CD4-positive, alpha-beta T cell (primary cell): ENCODE data around the gene RILPL1. TPM values are rescaled to one million over a fixed set of nuclear protein-coding genes. Genes with fewer than 3 reads are reported as not detected.

Experiments used
- ATAC-seq: fragments of 200-7000 bp; cut with Tn5 transposase; one replicate; pipeline ENCODE4 v1.10.0; 2022; ENCODE audit warnings: mild to moderate bottlenecking; ENCODE audit not compliant: poor library complexity
- CTCF ChIA-PET: fragments of 350-600 bp; sonication (Branson Sonifier 250); formaldehyde crosslinking; loops from one replicate; lab custom pipeline; 2021; ENCODE audit warnings: antibody characterized with exemption, inconsistent platforms; lab: Charles Lee
- POLR2A ChIA-PET: fragments of 350-600 bp; sonication (Branson Sonifier 250); formaldehyde crosslinking; loops from one replicate; lab custom pipeline; 2021; ENCODE audit warnings: antibody characterized with exemption, inconsistent platforms; lab: Charles Lee
- DNase-seq, 14 experiments: peaks; one replicate each; pipeline ENCODE4 v3.0.0-alpha.2; 2013 to 2020; ENCODE audit warnings: mixed read lengths in 2 of 14
- H3K27ac ChIP-seq, 2 donors: one replicate each; pipeline versions ENCODE4 v1.5.1 to v1.7.0; 2013; ENCODE audit warnings: low read length in 2 of 2, low read depth in 1 of 2, mild to moderate bottlenecking in 1 of 2
- H3K27me3 ChIP-seq, 2 experiments: 1 replicate in 1 of 2; 2 replicates in 1 of 2; pipeline versions ENCODE4 v1.6.1 to v1.7.0; 2013; ENCODE audit warnings: low read length in 2 of 2, control low read depth in 1 of 2, mild to moderate bottlenecking in 1 of 2, moderate library complexity in 1 of 2; ENCODE audit not compliant: insufficient read depth in 2 of 2, control insufficient read depth in 1 of 2
- H3K36me3 ChIP-seq: one replicate; pipeline ENCODE4 v1.6.1; 2013; ENCODE audit warnings: low read length, control low read depth; ENCODE audit not compliant: insufficient read depth
- H3K4me1 ChIP-seq: one replicate; pipeline ENCODE4 v1.6.1; 2013; ENCODE audit warnings: low read length, control low read depth; ENCODE audit not compliant: insufficient read depth
- H3K4me3 ChIP-seq: one replicate; pipeline ENCODE4 v1.5.1; 2013; ENCODE audit warnings: mild to moderate bottlenecking, low read length, moderate library complexity
- H3K9me3 ChIP-seq, 2 experiments: 1 replicate in 1 of 2; 2 replicates in 1 of 2; pipeline versions ENCODE4 v1.6.1 to v1.7.0; 2013; ENCODE audit warnings: low read length in 2 of 2, mild to moderate bottlenecking in 2 of 2, control low read depth in 1 of 2, moderate library complexity in 1 of 2; ENCODE audit not compliant: control insufficient read depth in 1 of 2, insufficient read depth in 1 of 2
- H3K27ac Mint-ChIP-seq: one replicate; pipeline ENCODE4 v1.8.0; 2020; ENCODE audit warnings: mixed read lengths
- H3K27me3 Mint-ChIP-seq: one replicate; pipeline ENCODE4 v1.8.0; 2021; ENCODE audit warnings: mixed read lengths
- H3K36me3 Mint-ChIP-seq: one replicate; pipeline ENCODE4 v1.8.0; 2021; ENCODE audit warnings: low read depth, mixed read lengths
- H3K4me1 Mint-ChIP-seq: one replicate; pipeline ENCODE4 v1.8.0; 2021; ENCODE audit warnings: low read depth, mixed read lengths
- H3K4me3 Mint-ChIP-seq: one replicate; pipeline ENCODE4 v1.8.0; 2020; ENCODE audit warnings: mild to moderate bottlenecking, mixed read lengths
- H3K9me3 Mint-ChIP-seq: one replicate; pipeline ENCODE4 v1.8.0; 2020; ENCODE audit warnings: mixed read lengths
- CTCF ChIP-seq: fragments of 200-600 bp; IDR thresholded peaks from one replicate; pipeline ENCODE4 v1.8.0; 2022; ENCODE audit warnings: antibody characterized with exemption, mild to moderate bottlenecking
- intact Hi-C, 2 experiments: fragments of 100-400 bp; cut with DNase I in 1 of 2; cut with micrococcal nuclease in 1 of 2; formaldehyde crosslinking; loops; one replicate each; pipeline versions ENCODE4 v1.15.1 to v1.9.0; 2023 to 2025; cut with DNase I, micrococcal nuclease
- total RNA-seq, 174 experiments: library from RNA in 2 of 174; stranded (reverse) in 2 of 174; gene quantifications; one replicate each; pipeline ENCODE4 v1.2.3 and lab custom pipeline; 2021 to 2026

The RILPL1 gene
- total RNA-seq, 2 experiments from 2014 or later, result 3.3 to 3.4 TPM

GRCh38 chr12:123489580-123489979 lies 43.9 kb downstream of the RILPL1 start:
- Mint-ChIP-seq H3K9me3 (no peaks in the 10 kb centered on the region), H3K4me3 (no peak overlapping the region), H3K4me1 (peaks cover 14% of the 10 kb centered on the region), H3K27me3 (no peaks in the 10 kb centered on the region), H3K27ac (no peak overlapping the region), H3K36me3 (no peaks in the 10 kb centered on the region)
- CTCF ChIA-PET, result interaction anchor here (1.0 kb wide), 1 partner anchor 29 kb away, joined by 3 read pairs; no protein-coding TSS in a partner anchor
- H3K4me3 ChIP-seq, result no peak overlapping the region
- H3K9me3 ChIP-seq, result no peaks in the 10 kb centered on the region
- intact Hi-C loops, result no loop called here
- ATAC-seq (no peak), DNase-seq (no peak)
- TF ChIP-seq CTCF, result no peak
- H3K27me3 ChIP-seq, result no peaks in the 10 kb centered on the region
- peaks cover 7% of the 10 kb centered on the region for H3K4me1 ChIP-seq
- POLR2A ChIA-PET, result no interaction called here
- H3K27ac ChIP-seq, result no peak overlapping the region
- H3K36me3 ChIP-seq, result no peaks in the 10 kb centered on the region

- ATAC-seq (no peak), DNase-seq (no peak)
- Histone ChIP-seq H3K9me3 (no peaks in the 10 kb centered on the region), H3K27me3 (no peaks in the 10 kb centered on the region), H3K27ac (no peak overlapping the region), H3K4me1 (peaks cover 16% of the 10 kb centered on the region), H3K4me3 (no peak overlapping the region), H3K36me3 (no peaks in the 10 kb centered on the region)
- peaks cover 23% of the 10 kb centered on the region for H3K4me1 Mint-ChIP-seq
- no peak for TF ChIP-seq CTCF
- H3K27ac Mint-ChIP-seq, result no peak overlapping the region
- no peaks in the 10 kb centered on the region for H3K36me3 Mint-ChIP-seq
- ChIA-PET CTCF (interaction anchor here (1.0 kb wide), 1 partner anchor 28 kb away, joined by 3 read pairs; no protein-coding TSS in a partner anchor), POLR2A (no interaction called here)
- intact Hi-C loops, result no loop called here
- H3K27me3 Mint-ChIP-seq, result no peaks in the 10 kb centered on the region
- H3K4me3 Mint-ChIP-seq, result no peak overlapping the region
- H3K9me3 Mint-ChIP-seq, result no peaks in the 10 kb centered on the region
Measured at GRCh38 chr12:123488539-123489230, 44.8 kb downstream of the RILPL1 start.

- no peak for ATAC-seq
- Mint-ChIP-seq H3K9me3 (no peaks in the 10 kb centered on the region), H3K4me3 (no peak overlapping the region), H3K27me3 (no peaks in the 10 kb centered on the region), H3K4me1 (peaks cover 32% of the 10 kb centered on the region), H3K36me3 (no peaks in the 10 kb centered on the region), H3K27ac (no peak overlapping the region)
- intact Hi-C loops, result no loop called here
- TF ChIP-seq CTCF, result no peak
- Histone ChIP-seq H3K27ac (no peak overlapping the region), H3K4me3 (no peak overlapping the region), H3K9me3 (no peaks in the 10 kb centered on the region), H3K4me1 (peaks cover 19% of the 10 kb centered on the region), H3K27me3 (no peaks in the 10 kb centered on the region), H3K36me3 (no peaks in the 10 kb centered on the region)
- POLR2A ChIA-PET, result no interaction called here
- no peak for DNase-seq
- CTCF ChIA-PET, result no interaction called here
Measured at GRCh38 chr12:123487428-123487827, 46.1 kb downstream of the RILPL1 start.
